Measurements from ENCODE around the gene NDUFB1.
A peak's percentile ranks its signal among the peaks of the same experiment; 100 is the strongest.

The NDUFB1 gene

DNA sequence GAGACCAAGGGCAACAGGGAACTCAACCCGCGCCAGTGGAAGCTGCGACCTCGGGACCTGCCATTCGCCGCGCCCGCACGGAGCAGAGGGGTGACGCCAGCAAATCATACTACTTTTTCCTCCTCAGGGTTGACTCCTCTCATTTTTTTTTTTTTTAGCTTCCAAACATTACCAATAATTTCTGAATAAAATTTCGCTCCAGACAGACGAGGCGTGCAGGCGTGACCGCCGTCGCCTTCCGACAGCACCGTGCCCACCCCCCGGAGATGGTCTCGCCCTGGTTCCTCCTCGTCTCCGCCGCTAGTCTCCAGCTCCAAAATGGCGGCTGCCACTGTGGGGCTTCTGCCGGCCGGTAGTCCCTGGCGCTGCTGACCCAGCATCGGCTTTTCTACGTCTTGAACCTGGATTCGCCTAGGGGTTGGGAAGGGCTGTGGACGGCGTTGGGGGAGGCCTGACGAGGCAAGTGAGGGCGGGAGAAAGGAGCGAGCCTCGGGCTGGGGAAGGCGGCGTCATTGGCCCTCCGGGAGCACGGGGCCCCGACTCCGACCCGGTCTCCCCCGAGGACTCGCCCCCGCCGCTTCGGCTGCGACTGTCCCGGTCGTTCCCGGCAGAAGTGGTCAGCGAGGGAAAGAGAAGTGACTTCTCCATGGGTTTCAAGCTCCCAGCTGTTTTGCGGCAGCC is at the start of gene NDUFB1, which contains the start of gene CPSF2:
NDUFB1 (minus strand) TSS at position 37 of the 681 bp plus-strand sequence. CDS start 4,069 bp downstream, outside the sequence.
CPSF2 (plus strand) TSS at position 300 of the 681 bp plus-strand sequence. CDS start 9,016 bp downstream, outside the sequence.
- DNase-seq (ENCODE audit: low read depth): peak; percentile 37

DNA sequence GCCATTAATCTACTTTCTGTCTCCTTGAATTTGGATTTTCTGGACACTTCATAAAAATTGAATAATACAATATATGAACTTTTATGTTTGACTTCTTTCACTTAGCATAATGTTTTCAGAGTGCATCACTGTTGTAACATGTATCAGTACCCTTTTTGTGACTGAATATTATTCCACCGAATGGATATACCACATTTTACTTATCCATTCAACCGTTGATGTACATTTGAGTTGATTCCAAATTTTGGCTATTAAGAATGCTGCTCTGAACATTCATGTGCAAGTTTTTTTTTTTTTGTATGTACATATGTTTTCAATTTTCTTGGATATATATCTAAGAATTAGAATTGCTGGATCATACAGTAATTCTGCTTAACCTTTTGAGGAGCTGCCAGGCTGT is 43.5 kb upstream of the NDUFB1 start:
- no peak for DNase-seq (ENCODE audit: low read depth)

DNA sequence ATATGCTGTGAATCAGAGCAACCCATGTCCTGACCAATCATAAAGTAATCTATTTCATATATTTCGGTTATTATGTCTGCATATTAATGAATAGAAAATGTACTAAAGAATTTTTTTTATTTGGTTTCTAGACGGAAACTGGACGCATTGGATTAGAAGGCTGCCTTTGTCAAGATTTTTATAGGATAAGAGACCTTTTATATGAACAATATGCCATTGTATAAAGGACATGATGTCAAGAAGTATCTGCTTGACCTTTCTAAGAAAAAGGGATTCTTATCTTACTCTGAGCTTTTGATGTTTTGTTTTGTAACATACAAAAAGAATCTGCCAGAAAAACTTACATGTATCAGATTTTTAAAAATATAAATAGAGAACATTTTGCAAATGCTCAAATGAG is 40.0 kb upstream of the NDUFB1 start:
- DNase-seq (ENCODE audit: low read depth): no peak

DNA sequence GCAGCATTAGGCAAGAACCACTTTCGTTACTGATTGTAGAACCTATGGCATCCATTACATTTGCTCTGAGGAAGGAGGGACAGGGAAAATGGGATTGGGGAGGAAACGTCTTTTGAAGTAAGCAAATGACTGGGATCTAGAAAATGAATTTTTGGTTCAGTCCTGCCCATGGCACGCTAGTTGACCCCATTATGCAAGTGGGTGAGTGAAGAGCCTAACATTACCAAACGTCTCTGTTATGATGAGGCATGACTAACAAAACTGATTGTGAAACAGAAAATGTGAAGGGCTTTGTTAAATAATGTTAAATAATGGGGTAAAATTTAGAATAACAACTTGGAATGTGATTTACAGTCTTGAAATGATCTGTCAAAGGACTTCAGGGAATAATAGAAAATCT is 39.1 kb upstream of the NDUFB1 start:
- DNase-seq (ENCODE audit: low read depth): peak; percentile 51

DNA sequence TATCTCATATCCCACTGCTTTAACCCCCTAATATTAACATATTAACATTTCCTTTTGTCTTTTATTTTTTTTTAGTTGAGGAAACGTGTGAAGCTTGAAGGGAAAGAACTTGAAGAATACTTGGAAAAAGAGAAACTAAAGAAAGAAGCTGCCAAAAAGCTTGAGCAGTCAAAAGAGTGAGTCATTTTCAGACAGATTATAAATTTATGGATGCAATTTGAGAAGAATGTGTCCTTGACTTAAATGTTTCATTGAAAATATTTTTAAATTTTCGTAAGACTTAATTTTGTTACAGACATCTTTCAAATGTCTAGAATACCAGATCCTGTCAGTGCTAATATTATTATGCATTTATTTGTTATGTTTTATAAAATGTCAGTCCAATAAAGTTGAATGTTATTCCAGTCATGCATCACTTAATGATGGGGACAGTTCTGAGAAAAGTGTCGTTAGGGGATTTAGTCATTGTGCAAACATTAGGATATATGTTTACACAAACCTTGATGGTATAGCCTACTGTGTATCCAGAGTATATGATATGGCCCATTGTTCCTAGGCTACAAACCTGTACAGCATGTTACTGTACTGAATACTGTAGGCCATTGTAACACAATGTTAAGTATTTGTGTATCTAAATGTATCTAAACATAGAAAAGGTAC is 32.9 kb upstream of the NDUFB1 start:
- DNase-seq (ENCODE audit: low read depth): no peak

DNA sequence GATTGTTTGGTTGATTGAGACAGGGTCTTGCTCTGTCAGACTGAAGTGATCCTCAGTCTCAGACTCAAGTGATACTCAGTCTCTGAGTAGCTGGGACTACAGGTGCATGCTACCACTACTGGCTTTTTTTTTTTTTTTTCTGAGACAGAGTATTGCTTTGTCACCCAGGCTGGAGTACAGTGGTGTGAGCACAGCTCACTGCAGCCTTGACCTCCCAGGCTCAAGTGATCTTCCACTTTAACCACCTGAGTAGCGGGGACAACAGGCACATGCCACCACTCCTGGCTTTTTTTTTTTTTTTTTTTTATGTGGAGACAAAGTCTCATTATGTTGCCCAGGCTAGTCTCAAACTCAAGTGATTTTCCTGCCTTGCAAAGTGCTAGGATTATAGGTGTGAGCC is 32.1 kb upstream of the NDUFB1 start:
- DNase-seq (ENCODE audit: low read depth): no peak

DNA sequence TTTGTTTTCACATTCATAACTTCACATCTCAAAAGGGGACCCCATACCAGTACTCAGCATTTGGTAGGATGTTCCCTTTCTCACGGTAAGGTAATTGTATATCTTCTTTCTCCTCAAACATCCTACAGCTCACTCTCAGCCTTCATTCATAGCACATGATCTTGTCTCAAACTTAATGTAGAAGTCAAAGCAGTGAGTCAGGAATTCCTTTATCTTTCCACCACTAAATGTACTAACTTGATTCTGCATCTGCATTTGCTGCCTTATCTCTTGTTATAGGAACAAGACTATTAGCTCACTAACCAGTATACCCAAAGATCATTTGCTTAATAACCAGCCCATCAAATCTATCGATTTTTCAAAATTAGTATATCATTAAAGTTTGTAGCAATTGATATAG is 23.2 kb upstream of the NDUFB1 start:
- DNase-seq (ENCODE audit: low read depth): no peak

DNA sequence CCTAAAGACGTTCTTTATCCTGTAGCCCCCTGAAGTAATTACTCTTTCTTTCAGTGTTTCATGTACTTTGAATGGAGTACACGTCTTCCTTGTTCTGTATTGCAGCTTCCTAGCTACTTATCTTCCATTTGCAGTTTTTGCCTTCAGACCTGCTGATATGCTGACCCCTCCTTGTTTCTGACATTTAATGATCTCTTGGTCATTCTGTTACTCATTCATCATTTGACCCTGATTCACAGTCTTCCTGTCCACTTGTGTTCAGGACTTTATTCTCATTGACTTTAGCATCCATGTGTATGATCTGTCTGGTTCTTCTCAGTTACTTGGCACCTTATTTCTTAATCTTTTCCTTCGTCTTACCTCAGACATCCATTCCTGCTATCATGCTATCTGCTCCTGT is 22.5 kb upstream of the NDUFB1 start:
- DNase-seq (ENCODE audit: low read depth): no peak

DNA sequence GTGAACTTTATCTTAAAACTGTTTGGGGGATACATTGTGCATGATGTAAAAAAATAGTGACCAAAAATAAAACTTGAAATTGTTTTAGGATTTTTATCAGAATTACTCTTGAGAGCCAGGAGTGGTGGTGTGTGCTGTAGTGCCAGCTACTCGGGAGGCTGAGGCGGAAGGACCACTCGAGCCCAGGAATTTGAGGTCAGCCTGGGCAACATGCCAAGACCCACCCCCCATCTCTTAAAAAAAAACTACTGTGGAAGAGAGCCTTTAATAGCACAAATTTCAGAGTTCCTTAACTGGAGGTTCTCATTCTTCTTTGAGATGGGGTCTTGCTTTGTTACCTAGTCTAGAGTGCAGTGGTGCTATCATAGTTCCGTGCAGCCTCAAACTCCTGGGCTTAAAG is 21.8 kb upstream of the NDUFB1 start:
- no peak for DNase-seq (ENCODE audit: low read depth)

DNA sequence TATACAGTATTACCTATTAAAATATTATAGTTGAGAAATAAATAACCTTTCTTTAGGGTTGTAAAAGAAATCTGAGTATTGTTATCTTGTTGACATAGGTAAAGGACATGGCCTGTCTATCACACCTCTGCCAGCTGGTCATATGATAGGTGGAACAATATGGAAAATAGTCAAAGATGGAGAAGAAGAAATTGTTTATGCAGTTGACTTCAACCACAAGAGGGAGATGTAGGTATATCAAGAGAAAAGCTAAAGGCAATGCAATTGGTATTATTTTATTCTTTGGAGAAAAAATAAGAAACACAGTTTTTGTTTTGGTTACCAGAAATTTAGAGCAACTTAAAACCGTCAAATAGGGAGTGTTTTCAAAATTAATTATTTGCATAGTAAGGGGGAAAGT is 13.8 kb upstream of the NDUFB1 start:
- no peak for DNase-seq (ENCODE audit: low read depth)

DNA sequence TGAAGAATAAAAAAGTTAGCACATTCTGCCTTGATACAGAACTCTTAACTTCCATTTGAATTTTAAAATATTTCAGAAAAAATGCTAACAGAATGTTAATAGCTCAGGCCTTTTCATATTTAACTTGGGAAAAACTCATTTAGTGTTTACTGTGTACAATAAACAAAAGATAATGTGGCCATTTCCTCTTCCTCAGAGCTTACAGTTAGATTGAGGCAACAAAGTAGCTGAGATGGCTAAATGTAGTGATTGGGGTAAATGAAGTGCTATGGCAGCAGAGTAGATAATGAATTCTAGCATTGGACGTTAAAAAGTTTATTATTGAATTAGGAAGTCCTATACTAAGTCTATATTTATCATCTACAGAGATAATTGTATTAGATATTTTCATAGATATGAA is 12.9 kb upstream of the NDUFB1 start:
- no peak for DNase-seq (ENCODE audit: low read depth)

DNA sequence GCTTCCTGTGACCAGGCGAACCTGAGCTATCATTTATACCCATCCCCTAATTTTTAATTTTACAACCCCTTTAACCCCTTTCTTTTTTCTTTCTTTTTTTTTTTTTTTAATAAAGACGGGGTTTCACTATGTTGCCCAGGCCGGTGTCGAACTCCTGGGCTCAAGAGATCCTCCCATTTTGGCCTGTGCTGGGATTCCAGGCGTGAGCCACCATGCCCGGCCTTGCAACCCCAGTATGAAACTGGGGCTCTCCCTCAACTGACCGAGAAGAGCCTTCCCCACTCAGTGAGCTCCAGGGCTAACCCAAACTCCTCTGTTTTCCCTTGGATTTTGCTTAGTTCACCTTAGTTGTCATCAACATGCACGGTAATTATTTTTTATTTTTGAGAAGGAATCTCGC is 1.3 kb upstream of the NDUFB1 start:
- no peak for DNase-seq (ENCODE audit: low read depth)

DNA sequence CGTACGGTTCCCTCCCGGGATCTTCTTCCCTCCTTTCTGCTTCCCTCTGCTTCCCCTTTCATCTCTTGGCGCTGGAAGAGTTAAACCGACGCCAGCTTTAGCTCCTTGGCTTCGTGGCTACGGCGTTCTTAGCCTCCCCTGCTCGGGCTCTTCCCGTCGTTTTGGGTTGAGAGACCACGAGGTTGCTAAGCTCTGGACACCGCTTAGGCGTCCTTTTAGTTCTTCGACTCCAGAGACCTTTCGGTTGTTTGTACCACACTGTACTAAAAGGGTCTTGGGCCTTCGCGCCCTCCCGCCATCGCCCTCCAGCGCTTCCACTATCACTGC is 808 bp upstream of the NDUFB1 start:
- DNase-seq (ENCODE audit: low read depth): no peak

DNA sequence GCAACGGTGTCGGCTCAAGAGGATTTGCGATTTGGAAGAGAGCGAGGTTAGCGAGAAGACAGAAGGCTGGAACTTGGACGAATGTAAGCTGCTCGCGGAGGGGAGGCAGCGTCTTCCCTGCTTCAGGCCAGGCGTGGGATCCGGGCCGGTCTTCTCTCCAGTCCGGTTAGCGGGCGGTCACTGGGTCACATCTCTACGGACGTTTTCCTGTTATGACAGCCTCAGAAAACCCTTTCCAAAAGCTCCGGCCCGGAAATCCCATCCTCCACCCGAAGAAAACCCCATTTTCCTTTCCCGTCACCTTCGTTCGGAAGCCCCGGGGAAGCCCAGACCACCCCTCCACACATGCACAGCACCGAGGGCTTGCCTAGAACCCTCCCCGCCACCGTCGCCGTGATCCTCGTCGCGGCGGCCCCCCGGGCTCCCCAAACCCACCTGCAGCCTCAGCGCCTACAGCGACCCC is 268 bp downstream of the NDUFB1 start:
- DNase-seq (ENCODE audit: low read depth): no peak

DNA sequence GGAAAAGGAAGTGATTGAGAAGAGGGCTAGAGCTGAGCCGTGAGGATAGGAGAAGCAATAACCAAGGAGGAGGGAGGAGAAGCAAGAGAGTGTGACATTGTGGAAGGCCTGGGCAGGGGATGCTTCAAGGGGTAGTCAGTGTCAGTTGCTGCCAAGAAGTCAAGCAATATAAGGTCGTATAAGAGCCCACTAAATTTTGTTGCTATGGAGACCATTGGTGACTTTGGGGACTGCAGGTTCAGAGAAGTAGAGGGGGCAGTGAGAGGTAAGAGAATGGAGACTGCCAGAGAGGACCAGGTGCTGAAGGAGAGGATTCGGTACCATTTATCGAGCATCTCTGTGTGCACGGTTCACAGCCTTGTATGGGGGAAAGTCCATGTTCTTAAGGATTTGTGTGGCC is 12.0 kb downstream of the NDUFB1 start:
- no peak for DNase-seq (ENCODE audit: low read depth)

DNA sequence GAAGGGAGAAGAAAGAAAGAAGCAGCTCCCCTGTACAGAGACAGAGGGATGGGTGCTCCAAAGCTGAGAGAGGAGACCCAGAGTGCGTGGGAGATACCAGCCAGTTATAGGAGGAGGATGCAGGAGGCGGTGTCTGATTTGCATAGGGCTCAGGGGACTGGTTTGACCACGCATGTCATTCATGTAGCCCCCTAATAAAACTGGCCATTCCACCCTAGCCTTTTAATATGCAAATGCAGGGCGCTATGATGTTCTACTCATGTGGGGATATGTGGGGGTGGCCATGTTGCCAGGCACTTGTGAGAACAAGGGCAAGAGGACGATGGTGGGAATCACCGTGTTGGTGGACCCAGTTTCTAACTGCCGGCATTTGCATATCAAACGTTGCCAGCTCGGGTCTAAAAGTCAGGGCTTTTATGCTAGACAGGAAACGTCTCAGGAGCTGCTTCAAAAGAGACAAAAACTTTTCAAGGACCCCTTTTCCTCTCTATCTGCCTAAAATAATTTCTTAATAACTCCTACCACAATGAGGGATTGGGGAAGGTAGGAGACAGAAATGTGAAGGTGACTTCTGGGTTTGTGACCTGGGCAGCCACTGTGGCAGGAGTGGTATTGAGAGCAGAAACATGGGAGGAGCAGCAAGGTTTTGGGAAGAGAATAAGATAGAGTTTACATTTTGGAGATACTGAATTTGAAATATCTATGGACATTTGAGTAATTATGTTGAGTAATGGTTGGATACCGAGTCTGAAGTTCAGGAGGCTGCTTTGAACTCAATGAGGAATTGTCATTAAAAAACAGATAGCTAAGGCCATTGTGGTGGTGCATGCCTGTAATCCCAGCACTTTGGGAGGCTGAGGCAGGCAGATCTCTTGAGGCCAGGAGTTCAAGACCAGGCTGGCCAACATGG is 12.9 kb downstream of the NDUFB1 start:
- DNase-seq (ENCODE audit: low read depth): no peak

DNA sequence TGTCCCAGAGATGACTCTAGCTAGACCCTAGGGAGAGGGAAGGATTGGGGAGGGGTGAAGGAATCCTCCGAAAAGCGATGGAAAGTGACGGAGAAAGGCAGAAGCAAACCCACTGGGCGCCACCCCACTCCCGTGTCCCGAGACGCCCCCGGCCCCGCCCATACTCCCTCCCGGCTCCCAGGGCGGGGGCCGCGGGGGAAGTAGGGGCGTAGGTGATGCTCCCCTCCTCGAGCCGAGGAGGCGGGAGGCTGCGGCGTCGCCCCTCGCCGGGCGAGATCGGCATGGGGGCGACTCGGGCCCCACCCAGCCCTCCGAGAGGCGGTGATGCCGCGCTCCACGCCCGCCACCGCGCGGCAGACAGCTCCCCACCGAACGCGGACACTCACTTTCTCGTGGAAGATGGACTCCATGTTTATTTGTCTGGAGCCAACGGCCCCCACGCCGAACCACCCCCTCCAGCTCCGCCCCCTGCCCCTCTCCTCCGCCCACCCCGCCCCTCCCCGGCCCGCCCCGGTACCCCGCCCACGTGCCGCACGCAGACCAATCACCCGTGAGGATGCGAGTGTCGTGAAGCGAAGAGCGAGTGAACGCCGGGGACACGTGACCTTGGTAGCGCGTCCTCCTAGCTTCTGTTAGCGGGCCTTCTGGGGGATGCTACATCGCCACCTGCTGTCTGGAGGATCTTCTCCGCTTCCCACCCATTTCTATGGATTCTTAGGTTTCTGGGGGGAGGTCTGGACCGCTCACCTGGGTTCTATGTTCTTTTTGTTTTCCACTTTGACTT is 15.2 kb downstream of the NDUFB1 start, which contains the start of gene ATXN3:
ATXN3 (minus strand) TSS at position 440 of the 784 bp plus-strand sequence; CDS start at position 410, 30 bp downstream.
- peak; percentile 87 for DNase-seq (ENCODE audit: low read depth)

DNA sequence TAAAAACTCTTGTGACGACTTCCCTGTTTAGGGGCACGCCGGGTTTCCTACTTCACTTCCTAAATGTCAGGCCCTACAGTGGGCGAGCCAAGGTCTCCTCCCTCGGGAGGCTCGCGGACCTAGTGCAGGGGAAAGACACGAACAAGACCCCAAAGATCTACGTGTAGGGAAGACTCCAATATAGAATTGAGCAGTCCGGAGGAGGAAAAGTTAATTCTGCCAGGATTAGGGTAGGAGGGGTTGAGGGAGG is 15.7 kb downstream of the NDUFB1 start:
- DNase-seq (ENCODE audit: low read depth): no peak

DNA sequence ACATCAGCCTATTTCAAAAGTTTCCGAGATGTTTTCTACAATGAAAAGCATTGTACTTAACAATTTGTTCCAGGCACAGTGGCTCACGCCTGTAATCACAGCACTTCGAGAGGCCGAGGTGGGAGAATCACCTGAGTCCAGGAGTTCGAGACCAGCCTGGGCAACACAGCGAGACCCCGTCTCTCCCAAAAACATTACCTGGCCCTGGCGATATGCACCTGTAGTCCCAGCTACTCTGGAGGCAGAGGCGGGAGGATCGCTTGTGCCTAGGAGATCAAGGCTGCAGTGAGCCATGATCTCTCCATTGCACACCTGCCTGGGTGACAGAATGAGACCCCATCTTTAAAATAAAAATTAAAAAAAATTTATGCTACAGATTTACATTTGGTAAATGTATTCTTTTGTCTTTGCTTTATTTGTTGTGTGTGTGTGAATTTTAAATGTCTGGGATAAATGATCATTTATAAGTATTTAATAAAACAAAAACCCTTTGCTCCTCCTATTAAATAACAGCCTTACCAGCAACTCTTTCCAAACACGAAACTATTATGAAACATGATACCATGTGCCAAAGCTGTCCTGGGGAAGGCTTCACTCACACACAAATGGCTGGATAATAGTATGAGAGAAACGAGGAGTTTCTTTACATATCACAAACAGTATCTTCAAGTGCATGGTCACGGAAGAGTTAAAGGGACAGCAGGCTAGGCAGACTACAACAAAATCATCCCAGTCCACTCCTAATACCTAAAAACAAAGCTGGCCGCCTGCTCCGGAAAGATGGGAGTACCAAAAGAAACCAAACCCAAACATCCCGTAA is 16.2 kb downstream of the NDUFB1 start:
- DNase-seq (ENCODE audit: low read depth): peak; percentile 21

DNA sequence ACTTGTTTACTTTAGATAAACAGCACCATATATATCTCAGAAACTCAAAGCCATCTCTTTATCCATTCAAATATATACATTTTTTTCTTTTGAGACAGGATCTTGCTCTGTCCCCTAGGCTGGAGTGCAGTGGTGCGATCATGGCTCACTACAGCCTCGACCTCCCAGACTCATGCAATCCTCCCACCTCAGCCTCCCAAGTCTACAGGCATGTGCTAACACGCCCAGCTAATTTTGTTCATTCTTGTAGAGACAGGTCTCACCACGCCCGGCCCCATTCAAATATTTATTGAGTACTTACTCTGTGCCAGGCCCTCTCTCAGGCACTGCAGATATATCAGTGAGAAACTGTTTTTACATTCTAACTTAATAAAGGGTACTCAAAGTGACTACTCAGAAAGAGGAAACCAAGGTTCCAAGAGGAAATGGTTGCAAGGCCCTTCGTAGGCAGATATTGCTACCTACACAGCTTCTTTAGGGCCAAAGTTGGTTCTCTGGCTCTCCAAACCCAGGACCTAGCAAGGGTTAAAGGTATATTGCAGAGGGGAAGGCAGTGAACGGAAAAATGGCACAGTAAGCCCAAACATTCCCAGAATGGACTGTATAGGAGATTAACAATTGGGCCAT is 18.0 kb downstream of the NDUFB1 start:
- no peak for DNase-seq (ENCODE audit: low read depth)

DNA sequence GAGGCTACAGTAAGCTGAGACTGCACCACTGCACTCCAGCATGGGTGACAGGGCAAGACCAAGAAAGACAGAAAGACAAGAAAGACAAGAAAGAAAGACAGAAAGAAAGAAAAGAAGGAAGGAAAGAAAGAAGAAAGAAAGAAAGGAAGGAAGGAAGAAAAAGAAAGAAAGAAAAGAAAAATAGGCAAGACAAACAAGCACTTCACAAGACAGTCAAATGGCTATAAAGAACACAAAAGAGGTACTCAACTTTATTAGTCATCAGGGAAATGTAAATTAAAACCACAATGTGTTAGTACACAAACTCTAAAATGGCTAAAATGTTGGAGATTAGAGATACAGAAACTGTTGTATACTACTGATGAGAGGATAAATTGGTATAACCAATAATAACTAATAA is 21.7 kb downstream of the NDUFB1 start:
- DNase-seq (ENCODE audit: low read depth): no peak

Data from GM04503 (cell line).